Subcutaneous abdominal adipose tissue (tissue), 5 donors: ENCODE measurements around the gene MED13L.

Source experiments
- H3K27ac ChIP-seq: one replicate; pipeline ENCODE4 v1.7.0; 2013; ENCODE audit warnings: low read depth, mild to moderate bottlenecking, inconsistent platforms, low read length, moderate library complexity
- H3K27me3 ChIP-seq, 5 donors: one replicate each; pipeline ENCODE4 v1.7.0; 2013; ENCODE audit warnings: low read length in 5 of 5, inconsistent platforms in 1 of 5; ENCODE audit not compliant: control insufficient read depth in 5 of 5, insufficient read depth in 4 of 5
- H3K36me3 ChIP-seq, 5 donors: one replicate each; pipeline ENCODE4 v1.7.0; 2013; ENCODE audit warnings: low read length in 5 of 5; ENCODE audit not compliant: control insufficient read depth in 5 of 5, insufficient read depth in 5 of 5
- H3K4me1 ChIP-seq, 5 donors: one replicate each; pipeline ENCODE4 v1.7.0; 2013; ENCODE audit warnings: low read length in 5 of 5, mild to moderate bottlenecking in 3 of 5, moderate library complexity in 1 of 5; ENCODE audit not compliant: control insufficient read depth in 5 of 5, insufficient read depth in 5 of 5
- H3K4me3 ChIP-seq, 5 donors: one replicate each; pipeline ENCODE4 v1.7.0; 2013; ENCODE audit warnings: low read length in 5 of 5, low read depth in 1 of 5
- H3K9ac ChIP-seq, 5 donors: one replicate each; pipeline ENCODE4 v1.7.0; 2013; ENCODE audit warnings: low read length in 5 of 5, mild to moderate bottlenecking in 4 of 5, moderate library complexity in 3 of 5
- H3K9me3 ChIP-seq, 5 donors: one replicate each; pipeline ENCODE4 v1.7.0; 2013; ENCODE audit warnings: low read length in 5 of 5; ENCODE audit not compliant: control insufficient read depth in 5 of 5
- donor health status: healthy.
- donor health status: healthy.
- donor health status: healthy.
- donor health status: healthy.
- donor health status: healthy.

The MED13L gene

GRCh38 chr12:115957686-115958290, 319.7 kb downstream of the MED13L start:
- no peak overlapping the region for H3K4me3 ChIP-seq
- peaks cover 20 to 48% (median 27%) of the 10 kb centered on the region in 5 donors for H3K36me3 ChIP-seq

DNA sequence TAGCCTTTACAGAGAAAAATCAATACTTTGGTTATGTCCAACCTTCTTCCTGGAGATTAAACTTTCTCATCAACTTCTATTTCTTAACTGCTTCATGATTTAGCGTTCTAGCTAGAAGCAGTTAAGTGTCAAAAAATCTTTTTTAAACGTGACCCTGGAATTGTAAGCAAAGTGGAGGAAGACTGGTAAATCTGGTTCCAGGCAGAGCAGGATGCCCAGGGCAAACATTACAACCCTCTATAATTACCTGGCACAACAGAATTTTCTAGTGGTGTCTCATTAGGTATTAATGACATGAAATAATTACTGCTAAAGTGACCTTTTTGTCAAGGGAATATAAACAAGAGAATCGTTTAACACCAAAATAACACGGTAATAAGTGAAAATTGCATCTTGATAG, 320.8 kb downstream of the MED13L start:
- Histone ChIP-seq H3K9me3 (no peaks in the 10 kb centered on the region), H3K27ac (no peak overlapping the region), H3K4me1 (no peaks in the 10 kb centered on the region), H3K9ac (no peak overlapping the region), H3K4me3 (no peak overlapping the region), H3K36me3 (peaks cover 20 to 37% (median 20%) of the 10 kb centered on the region in 5 donors), H3K27me3 (no peaks in the 10 kb centered on the region)

More at GRCh38 chr12:115957686-115958290, 319.7 kb downstream of the MED13L start:
- H3K9me3 ChIP-seq = no peaks in the 10 kb centered on the region
- H3K9ac ChIP-seq = no peak overlapping the region
- no peaks in the 10 kb centered on the region for H3K4me1 ChIP-seq
- H3K27ac ChIP-seq = no peak overlapping the region
- no peaks in the 10 kb centered on the region for H3K27me3 ChIP-seq

GRCh38 chr12:115956236-115956635, 321.3 kb downstream of the MED13L start:
- Histone ChIP-seq H3K9me3 (no peaks in the 10 kb centered on the region), H3K36me3 (peaks cover 16 to 33% (median 20%) of the 10 kb centered on the region in 5 donors), H3K27me3 (no peaks in the 10 kb centered on the region), H3K4me1 (no peaks in the 10 kb centered on the region), H3K27ac (no peak overlapping the region), H3K4me3 (no peak overlapping the region), H3K9ac (no peak overlapping the region)

DNA sequence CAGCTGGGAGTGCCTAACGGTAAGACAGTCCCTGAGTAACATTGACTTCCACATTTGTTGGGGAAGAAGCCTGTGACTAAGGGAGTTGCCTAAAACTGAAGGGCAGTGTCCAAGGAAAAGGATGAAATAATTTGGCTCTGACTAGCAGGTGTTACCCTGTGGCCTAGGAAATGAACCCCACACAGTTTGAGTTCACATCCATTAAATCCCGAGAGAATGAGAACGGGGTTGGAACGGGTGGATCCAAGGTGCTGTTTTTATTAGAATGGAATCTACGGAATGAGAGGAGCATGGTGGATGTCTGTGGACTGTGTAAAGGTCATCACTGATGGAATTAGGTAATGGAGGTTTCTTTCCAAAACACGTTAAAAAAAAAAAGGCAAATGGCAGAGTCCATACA, 324.0 kb downstream of the MED13L start:
- H3K4me1 ChIP-seq = no peaks in the 10 kb centered on the region
- H3K27ac ChIP-seq = no peak overlapping the region
- no peak overlapping the region for H3K9ac ChIP-seq
- no peaks in the 10 kb centered on the region for H3K27me3 ChIP-seq
- peaks cover 8 to 31% (median 12%) of the 10 kb centered on the region in 5 donors for H3K36me3 ChIP-seq
- H3K9me3 ChIP-seq = no peaks in the 10 kb centered on the region
- no peak overlapping the region for H3K4me3 ChIP-seq

DNA sequence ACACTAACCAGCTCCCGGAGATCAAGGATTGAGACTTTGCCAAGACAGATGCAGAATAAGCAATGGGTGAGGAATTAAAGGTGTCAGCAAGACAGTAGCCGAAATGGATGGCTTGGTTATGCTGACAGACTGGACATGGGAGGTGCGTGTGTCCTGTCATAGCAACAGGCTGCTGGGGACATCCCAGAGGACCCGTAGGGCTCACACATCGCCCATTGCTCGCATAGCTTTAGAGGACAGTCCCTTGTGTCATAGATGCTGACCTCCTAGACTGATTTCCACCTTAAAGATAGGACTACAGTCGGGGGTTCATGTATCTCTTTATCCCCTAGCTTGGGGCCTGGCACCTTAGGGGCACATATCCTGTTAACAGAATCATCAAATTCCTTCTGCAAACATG, 324.5 kb downstream of the MED13L start:
- H3K36me3 ChIP-seq = peaks cover 7 to 27% (median 8%) of the 10 kb centered on the region in 5 donors
- H3K4me1 ChIP-seq = no peaks in the 10 kb centered on the region
- H3K27ac ChIP-seq = no peak overlapping the region
- no peaks in the 10 kb centered on the region for H3K9me3 ChIP-seq
- H3K9ac ChIP-seq = no peak overlapping the region
- H3K4me3 ChIP-seq = no peak overlapping the region
- no peaks in the 10 kb centered on the region for H3K27me3 ChIP-seq

DNA sequence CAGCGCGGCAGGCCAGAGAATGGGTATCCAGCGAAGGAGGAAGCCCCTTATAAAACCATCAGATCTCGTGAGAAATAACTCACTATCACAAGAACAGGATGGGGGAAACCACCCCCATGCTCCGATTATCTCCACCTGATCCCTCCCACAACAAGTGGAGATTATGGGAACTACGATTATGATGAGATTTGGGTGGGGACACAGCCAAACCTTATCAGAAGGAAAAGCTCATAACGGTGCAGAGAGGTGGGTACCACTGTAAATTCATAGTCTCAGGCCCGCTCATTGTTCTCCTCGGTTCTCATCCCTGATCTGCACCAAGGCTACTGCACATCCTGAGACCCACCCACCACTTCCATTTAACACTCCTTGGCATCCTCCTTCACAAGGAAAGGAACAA, 326.5 kb downstream of the MED13L start:
- Histone ChIP-seq H3K36me3 (peaks cover 0 to 14% (median 5%) of the 10 kb centered on the region in 5 donors), H3K4me1 (no peaks in the 10 kb centered on the region), H3K4me3 (no peak overlapping the region), H3K27ac (no peak overlapping the region), H3K9ac (no peak overlapping the region), H3K9me3 (no peaks in the 10 kb centered on the region), H3K27me3 (no peaks in the 10 kb centered on the region)

DNA sequence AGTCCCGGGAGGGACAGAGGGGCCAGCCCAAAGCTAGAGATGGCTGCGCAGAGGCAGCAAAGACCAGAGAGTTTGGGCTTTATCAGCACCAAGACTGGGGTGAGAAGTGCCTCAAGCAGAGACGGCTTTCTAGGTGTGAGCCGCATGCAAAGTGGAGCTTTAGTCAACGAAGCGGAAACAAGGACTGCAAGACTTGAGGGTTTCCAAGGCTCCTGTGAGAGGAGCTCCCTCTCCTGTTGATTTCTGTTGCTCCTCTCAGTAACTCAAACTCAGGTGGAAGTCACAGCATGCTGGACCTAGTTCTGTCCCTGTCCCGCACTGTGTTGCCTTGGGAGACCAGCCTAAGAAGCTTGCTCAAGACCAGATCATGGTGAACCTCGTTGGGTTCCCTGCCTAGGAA, 327.8 kb downstream of the MED13L start:
- Histone ChIP-seq H3K4me1 (peaks cover 0 to 10% (median 7%) of the 10 kb centered on the region in 5 donors), H3K9me3 (no peaks in the 10 kb centered on the region), H3K36me3 (peaks cover 0 to 14% (median 5%) of the 10 kb centered on the region in 5 donors), H3K27ac (no peak overlapping the region), H3K27me3 (no peaks in the 10 kb centered on the region), H3K4me3 (no peak overlapping the region), H3K9ac (no peak overlapping the region)

- H3K27ac ChIP-seq = no peak overlapping the region
- no peak overlapping the region for H3K4me3 ChIP-seq
- H3K27me3 ChIP-seq = no peaks in the 10 kb centered on the region
- H3K4me1 ChIP-seq = peaks cover 0 to 24% (median 12%) of the 10 kb centered on the region in 5 donors
- H3K9ac ChIP-seq = no peak overlapping the region
- peaks cover 0 to 14% (median 5%) of the 10 kb centered on the region in 5 donors for H3K36me3 ChIP-seq
- no peaks in the 10 kb centered on the region for H3K9me3 ChIP-seq
Observed at GRCh38 chr12:115947696-115948062, 329.8 kb downstream of the MED13L start.

- Histone ChIP-seq H3K27me3 (no peaks in the 10 kb centered on the region), H3K9me3 (no peaks in the 10 kb centered on the region), H3K4me1 (peaks cover 0 to 24% (median 12%) of the 10 kb centered on the region in 5 donors), H3K9ac (no peak overlapping the region), H3K27ac (no peak overlapping the region), H3K4me3 (no peak overlapping the region), H3K36me3 (peaks cover 0 to 14% (median 5%) of the 10 kb centered on the region in 5 donors)
Observed at GRCh38 chr12:115946867-115947695, 330.4 kb downstream of the MED13L start.

- no peak overlapping the region for H3K4me3 ChIP-seq
- peaks cover 0 to 24% (median 12%) of the 10 kb centered on the region in 5 donors for H3K4me1 ChIP-seq
- no peaks in the 10 kb centered on the region for H3K9me3 ChIP-seq
- no peak overlapping the region for H3K27ac ChIP-seq
- H3K9ac ChIP-seq = no peak overlapping the region
- H3K27me3 ChIP-seq = no peaks in the 10 kb centered on the region
- H3K36me3 ChIP-seq = peaks cover 0 to 14% (median 5%) of the 10 kb centered on the region in 5 donors
Observed at GRCh38 chr12:115946092-115946491, 331.4 kb downstream of the MED13L start.
